Activated CD4-positive, alpha-beta T cell treated with anti-CD3 and anti-CD28 coated beads, Interleukin-2, amount 50 U/mL, for 1 hour (primary cell): ENCODE data around the gene VPS13D.
"Not testable (repeated sequence)": the region's sequence is repeated elsewhere in the genome, so short reads cannot be mapped to it uniquely, and the experiment has no call there.

Source experiments
- DNase-seq: peaks from one replicate; pipeline ENCODE4 v3.0.0-alpha.2; 2020

The VPS13D gene

DNA sequence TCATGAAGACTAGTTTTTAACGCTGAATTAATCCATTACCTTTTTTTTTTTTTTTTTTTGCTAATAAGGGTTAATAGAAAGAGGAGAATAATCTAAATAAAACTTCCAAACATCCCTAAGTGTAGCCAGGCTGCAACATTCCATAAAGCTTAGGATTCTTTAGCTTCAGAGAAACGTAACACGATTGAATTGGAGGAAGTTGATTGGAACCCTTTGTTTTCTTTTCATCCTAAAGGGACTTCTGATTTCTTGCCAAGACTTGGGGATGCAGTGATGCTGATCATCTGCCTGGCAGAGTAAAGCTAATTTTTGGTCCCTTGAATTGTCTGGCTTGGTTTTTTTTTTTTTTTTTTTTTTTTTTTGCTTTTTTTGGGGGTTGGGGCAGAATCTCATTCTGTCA lies 142.9 kb downstream of the VPS13D start:
- DNase-seq = no peak

- DNase-seq = no peak
Observed at GRCh38 chr1:12375133-12375829, 145.5 kb downstream of the VPS13D start.

- no peak for DNase-seq
Observed at GRCh38 chr1:12376236-12377045, 146.6 kb downstream of the VPS13D start.

GRCh38 chr1:12380326-12381249 lies 150.8 kb downstream of the VPS13D start:
- DNase-seq = no peak

DNA sequence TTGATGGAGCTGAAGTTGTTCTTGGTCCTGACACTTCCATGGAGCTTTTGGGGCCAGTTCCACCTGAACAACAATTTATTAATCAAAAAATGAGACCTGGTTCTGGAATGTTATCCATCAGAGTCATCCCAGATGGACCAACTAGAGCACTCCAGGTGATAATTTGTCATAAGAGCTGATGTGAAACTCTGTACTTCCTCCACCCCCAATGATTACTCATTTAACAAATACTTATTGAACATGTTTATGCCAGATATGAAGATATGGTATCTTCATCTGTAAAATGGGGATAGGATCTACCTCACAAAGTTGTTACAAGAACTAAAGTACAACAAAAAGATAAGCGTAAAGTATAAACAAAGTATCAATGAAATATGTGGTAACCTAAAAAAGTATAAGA lies 153.2 kb downstream of the VPS13D start:
- no peak for DNase-seq

DNA sequence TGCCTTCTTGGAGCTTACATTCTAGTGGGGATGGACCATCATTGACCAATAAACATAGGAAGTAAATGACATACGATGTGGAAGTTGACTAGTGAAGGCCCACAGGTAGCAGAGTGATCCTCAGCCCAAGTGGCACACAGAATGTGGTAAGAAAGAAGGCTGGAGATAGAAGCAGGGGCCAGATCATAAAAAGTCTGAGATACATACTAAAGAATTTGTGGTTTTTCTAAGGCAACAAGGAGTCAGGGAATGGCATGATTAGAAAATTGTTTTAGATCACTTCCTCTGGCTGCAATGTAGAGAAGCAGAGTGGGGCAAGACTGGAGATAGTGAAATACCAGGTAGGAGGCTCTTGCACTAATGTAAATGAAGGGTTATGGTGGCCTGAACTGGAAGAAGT lies 154.0 kb downstream of the VPS13D start:
- DNase-seq = no peak

- DNase-seq = peak; percentile 11
Observed at GRCh38 chr1:12384836-12385456, 155.1 kb downstream of the VPS13D start.

- peak; percentile 2 for DNase-seq
Observed at GRCh38 chr1:12386130-12386529, 156.3 kb downstream of the VPS13D start.

- no peak for DNase-seq
Observed at GRCh38 chr1:12387641-12388040, 157.8 kb downstream of the VPS13D start.

DNA sequence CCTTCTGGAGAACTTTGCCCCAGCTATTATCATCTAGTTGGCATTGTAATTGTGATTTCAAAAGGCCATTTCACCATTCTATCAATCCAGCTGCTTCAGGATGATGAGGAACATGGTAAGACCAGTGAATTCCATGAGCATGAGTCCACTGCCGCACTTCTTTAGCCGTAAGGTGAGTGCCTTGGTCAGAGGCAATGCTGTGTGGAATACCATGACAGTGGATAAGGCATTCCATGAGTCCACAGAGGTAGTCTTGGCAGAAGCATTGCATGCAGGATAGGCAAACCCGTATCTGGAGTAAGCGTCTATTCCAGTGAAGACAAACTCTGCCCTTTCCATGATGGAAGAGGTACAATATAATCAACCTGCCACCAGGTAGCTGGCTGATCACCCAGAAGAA lies 160.5 kb downstream of the VPS13D start:
- not testable (repeated sequence) for DNase-seq

GRCh38 chr1:12397462-12398450 lies 167.9 kb downstream of the VPS13D start:
- no peak for DNase-seq

- no peak for DNase-seq
Observed at GRCh38 chr1:12398479-12398878, 168.6 kb downstream of the VPS13D start.

- no peak for DNase-seq
Observed at GRCh38 chr1:12400027-12400693, 170.3 kb downstream of the VPS13D start.

DNA sequence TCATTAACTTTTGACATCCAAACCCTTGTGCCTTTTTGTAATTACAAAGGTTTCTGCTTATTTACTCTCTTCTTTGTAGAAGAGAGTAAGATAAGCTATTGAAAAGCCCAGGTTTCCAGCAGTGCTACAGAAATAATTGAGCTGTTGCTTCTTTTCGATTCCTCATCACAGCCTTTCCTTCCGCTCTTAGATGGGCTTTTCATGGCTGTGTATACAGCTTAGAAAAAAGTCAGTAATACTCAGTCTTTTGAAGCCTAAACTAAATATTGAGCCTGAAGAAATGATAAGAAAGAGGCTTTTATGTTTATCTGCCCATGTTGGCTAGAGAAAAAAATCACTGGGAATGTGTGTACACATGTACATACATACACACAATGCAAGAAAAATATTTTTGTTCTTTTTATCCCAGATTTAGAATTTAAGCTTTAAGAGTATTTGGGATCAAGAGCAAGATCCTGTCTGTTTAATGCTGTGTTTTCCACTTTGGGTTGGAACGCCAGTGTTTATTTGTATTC lies 172.4 kb downstream of the VPS13D start:
- no peak for DNase-seq

GRCh38 chr1:12402842-12403241 lies 173.0 kb downstream of the VPS13D start:
- no peak for DNase-seq

DNA sequence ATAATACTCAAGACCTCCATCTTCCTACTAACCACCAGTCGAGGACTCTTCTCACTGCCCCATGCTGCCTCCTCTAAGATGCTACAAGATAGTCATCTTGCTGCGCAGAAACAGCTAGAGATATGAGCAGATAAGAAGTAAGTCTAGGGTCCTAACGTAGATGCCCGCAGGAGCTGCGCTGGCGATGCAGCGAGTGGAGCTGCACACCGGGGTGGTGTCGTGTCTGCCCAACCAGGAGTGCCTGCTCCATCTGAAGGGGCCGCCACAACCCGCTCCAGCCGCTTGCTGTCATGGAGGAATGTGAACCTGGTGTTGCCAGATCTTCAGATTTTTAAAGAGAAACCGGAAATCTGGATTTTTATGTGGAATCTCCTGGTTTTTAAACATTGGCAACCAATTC lies 175.1 kb downstream of the VPS13D start:
- no peak for DNase-seq

GRCh38 chr1:12405325-12406210 lies 175.7 kb downstream of the VPS13D start:
- no peak for DNase-seq

DNA sequence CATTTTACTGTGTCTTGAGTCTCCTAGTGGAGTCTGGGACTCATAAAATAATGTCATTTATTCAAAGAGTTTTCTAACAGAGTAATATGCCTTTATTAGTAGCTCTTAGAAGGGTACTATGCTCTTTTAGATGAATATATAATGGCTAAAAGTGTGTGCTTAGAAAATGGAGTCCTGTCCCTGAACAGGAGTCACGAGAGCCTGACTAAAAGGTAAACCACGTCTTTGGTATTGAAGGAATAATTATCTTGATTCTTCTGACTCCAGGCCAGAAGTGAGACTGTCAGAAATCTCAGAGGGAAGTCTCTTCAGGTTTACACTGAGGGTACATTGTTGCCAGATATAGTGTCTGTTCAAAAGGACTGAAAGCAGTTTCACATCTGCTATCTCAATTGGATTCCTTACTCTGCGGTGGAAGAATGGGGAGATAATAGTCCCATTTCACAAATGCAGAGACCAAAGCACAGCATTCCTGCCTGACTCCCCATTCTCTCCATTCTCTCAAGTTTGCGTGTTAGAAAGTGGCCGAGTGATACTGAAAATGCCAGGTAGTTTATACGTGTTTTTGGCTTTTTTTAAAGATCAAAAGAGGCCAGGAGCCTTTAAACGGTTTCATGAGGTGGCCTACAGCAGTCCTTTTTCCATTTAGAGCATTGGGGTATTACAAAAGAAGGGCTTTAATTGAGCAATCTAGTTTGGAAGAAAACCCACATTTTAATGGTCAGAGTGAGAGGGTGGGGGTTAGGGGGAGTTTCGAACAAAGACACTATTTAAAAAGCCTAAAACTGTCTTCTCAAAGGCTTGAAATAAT lies 176.6 kb downstream of the VPS13D start:
- no peak for DNase-seq
